Activated naive CD4-positive, alpha-beta T cell treated with anti-CD3 and anti-CD28 coated beads, Interleukin-2, amount 50 U/mL, for 16 hours (primary cell): ENCODE results near the gene RAD9A.

Experiments used
- DNase-seq: peaks from one replicate; pipeline ENCODE4 v3.0.0-alpha.2; 2020

The RAD9A gene

GRCh38 chr11:67357831-67358670, 33.7 kb upstream of the RAD9A start:
- no peak for DNase-seq

- no peak for DNase-seq
Measured at GRCh38 chr11:67364169-67364568, 27.6 kb upstream of the RAD9A start.

GRCh38 chr11:67364783-67365722, 26.7 kb upstream of the RAD9A start:
- no peak for DNase-seq

DNA sequence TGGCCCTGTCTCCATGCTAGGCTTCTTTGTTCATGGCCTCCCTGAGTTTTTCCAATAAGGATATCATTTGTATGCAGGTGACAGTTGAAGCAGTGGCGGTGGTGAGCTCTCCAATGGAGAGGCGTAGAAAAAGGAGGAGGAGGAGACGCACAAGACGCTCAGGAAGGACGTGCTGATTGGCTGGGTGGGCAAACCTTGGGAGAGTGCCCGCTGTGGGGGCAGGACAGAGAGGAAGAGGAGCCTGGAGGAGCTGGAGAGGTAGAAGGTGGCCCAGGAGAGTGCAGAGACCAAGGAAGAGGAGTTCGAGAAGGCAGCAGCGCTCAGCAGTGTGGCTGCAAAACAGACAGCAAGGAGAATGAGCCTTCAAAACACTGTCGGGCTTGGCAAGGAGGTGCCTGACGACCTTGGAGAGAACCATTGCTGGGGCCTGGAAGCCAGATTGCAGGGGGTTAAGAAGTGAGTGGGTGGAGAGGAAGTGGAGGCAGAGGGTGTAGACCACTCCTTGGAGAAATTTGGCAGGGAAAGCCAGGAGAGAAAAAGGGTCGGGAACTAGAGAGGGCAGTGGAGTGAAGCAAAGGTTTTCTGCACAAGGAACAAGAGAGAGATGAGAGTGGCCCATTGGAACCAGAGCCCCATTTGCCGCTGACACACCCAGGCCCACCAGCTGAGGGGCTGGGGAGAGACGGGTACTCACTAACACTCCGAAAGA, 25.9 kb upstream of the RAD9A start:
- DNase-seq: no peak

- DNase-seq: no peak
Measured at GRCh38 chr11:67366546-67366945, 25.2 kb upstream of the RAD9A start.

DNA sequence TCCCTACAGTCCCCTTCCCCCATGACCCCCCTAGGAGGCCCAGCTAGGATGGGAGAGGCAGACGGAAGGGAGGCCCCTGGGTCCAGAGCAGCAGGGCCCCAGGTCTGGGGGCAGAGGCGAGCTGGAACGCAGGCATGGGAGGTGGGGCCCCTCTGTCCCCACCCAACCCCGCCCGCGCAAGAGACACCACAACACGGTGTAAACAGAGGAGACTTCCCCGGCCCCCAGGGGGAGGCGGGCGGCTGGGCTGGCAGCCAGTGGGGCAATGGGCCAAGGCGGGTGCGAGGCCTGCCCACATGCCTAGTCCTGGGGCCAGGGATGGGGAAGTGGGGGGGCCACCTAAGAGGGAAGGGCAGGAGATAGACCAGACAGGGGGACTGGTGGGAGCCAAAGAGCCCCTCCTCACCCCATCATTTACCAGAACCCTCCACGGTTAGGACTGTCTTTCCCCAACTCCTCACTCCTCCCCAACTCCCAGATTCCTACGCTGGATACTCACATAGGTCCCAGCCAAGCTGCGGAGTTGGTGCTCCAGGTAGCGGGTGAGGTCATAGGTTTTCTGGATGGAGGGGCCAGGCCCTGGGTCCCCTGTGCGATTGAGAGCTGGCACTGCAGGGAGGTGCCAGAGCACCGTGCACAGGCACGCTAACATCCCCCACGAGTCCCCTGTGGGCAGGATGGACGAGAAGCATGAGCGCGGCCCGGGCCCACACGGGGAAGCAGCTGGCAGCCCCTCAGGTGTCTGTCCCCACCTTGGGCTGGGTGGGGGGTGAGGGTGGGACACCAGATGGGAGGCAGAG, 24.6 kb upstream of the RAD9A start:
- DNase-seq: no peak

DNA sequence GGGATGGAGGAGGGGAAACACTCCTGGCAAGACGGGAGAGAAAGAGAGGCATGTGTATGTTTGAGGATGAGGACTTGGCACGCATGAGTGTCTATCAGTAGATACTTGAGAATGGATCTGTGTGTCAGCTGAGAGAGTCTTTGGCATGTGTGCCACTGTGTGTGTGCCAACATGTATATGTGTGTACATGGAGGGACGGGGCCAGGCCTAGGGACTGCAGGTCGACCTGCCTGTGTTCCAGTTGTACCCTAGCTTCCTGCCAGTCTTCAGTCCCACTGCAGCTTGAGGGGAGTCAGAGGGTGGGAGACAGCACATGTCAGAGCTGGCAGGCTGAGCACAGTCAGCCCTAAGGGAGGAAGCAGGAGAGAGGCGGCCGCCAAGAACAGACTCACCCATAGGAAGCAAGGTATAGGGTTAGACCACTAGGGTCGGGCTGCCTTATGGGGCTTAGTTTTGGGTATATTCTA, 24.0 kb upstream of the RAD9A start:
- no peak for DNase-seq

DNA sequence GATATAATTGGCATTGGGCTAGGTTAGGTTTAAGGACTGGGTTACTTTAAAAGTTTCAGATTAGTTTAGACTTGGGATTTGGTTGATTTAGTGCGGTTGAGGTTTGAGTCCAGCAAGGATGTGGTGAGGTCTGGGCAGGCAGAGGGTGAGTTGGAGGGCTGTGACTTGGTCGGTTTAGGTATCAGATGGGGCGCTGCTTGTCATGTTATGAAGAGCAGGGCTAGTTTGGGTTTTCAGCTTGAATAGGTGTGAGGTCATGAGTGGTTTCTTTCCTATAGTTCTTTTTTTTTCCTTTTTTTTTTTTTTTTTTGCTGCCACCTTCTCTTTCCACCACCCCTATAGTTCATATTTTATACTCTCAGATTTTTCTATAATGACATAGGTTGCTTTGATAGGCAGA, 23.2 kb upstream of the RAD9A start:
- no peak for DNase-seq

DNA sequence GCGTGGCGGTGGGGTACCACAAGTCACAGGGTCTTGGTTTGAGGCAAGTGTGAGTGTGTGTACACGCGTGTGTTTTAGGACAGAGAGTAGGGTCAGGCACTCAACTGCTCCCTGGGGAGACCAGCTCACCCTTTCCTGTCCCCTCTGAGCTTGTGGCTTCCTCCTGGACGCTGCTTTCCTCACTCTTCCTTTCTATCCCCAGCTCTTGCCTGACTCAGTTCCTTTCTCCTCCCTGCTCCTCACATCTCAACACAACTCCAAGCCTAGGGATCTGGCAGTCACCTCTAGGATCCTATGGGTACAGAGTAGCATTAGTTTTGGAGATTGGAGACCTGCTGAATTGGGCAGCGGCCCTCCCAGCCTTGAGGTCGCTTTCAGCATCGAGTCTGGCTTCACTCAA, 22.5 kb upstream of the RAD9A start:
- no peak for DNase-seq

DNA sequence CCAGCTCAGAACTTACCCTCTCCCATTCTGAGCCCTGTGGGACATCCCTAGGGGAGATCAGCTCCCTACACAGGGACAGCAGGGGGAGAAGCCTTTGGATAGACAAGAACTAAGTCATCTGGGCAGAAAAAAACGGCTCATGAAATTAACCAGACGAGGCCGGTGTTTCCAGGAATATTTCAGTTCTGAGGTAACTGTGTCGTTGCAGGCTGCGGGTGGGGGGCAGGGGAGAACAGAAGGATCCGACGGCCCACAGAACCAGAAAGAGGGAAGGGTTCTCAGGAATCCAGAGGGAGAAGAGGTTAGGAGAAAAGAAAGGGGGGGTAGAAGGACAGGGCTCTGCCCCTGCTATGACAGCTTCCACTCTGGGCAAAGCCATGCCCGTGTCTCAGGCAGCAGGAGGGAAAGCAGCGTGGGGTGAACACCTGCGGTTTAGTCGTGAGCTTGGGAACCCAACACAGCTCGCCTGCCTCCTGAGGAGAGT, 21.9 kb upstream of the RAD9A start:
- no peak for DNase-seq

DNA sequence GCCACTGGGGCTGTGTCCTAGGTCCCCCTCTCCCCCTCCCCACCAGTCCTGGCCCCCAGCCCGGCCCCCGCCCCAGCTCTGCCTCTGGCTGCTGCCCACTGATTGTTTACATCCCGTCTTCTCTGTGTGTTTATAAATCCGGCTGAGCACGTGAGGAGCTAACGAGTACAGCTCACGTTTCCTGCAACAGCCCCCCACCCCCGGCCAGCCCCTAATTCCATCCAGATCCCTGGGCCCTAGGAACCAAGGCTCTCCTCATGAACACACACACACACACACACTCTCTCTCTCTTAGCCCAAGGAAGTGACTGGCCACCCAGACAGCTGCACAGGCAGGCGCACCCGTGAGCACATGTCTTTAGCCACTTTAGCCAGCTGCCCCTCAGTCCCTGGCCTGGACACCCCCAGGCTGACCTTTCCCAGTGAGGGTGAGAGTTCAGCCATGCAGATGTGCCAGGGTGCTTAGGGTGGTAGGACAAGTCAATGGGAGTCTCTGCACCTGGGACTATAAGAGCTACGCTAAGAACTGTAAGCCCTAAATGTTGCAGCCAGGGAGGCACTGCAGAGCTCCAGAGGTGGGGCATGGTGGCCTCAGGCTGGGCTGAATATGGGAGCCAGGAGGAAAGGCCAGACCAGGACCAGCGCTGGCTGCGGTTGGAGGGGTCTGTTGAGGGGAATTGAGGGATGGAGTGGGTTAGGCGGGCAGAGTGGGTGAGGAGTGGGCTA, 21.3 kb upstream of the RAD9A start:
- DNase-seq: no peak

- DNase-seq: no peak
Measured at GRCh38 chr11:67371189-67371910, 20.4 kb upstream of the RAD9A start.

DNA sequence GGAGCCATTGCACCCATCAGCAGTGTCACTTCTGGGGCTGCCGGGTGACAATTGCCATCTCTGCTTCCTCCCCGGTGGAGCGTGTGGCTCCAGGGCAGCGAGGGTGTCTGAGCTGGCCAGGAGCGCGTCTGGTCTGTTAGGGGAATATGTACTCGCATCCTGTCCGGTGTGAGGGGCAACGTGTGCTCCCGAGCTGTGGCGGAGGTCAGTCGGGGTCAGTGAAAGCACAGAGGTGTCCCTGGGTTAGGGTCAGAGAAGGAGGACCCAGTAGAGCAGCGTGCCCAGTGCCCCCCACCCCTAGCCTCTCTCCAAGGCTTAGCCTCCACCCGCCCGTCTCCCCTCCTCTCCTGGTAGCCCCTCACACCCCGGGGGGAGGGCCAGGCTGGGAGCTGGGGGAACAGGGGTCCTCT, 19.9 kb upstream of the RAD9A start:
- DNase-seq: no peak

GRCh38 chr11:67372321-67372992, 19.3 kb upstream of the RAD9A start:
- no peak for DNase-seq

DNA sequence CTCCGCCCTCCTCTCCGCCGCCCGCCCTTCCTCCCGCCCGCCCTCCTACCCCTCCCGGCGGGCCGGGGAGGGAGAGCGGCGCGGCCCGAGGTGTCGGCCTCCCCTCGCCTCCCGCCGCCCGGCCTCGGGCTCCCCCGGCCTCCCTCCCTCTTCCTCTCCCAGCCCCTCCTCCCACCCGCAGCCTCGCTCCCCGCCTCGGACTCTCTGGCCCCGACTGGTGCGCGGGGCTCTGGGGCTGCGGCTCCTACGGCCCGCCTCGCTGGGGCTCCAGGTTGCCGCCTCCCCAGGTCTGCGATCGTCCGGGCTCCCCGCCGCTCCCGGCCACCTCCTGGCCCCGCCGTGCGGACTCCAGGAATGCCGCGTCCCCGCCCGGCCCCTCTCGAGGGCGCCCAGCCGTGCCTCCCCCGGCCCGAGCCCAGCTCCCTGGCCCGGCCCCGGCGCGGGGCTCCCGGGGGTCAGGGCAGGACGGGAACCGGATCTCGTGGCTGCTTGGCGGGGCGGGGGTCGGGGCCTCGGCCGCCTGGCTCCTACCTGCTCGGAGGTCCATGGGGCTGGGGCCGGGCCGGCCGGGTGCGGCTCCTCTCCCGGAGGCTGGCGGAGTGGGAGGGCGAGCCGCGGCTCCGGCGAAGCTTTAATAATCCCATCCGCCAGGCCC, 18.7 kb upstream of the RAD9A start, which contains the start of gene CLCF1:
Gene CLCF1 (minus strand): TSS at position 606 of the 655 bp plus-strand sequence. CDS start 59 bp downstream, at position 547.
- no peak for DNase-seq

DNA sequence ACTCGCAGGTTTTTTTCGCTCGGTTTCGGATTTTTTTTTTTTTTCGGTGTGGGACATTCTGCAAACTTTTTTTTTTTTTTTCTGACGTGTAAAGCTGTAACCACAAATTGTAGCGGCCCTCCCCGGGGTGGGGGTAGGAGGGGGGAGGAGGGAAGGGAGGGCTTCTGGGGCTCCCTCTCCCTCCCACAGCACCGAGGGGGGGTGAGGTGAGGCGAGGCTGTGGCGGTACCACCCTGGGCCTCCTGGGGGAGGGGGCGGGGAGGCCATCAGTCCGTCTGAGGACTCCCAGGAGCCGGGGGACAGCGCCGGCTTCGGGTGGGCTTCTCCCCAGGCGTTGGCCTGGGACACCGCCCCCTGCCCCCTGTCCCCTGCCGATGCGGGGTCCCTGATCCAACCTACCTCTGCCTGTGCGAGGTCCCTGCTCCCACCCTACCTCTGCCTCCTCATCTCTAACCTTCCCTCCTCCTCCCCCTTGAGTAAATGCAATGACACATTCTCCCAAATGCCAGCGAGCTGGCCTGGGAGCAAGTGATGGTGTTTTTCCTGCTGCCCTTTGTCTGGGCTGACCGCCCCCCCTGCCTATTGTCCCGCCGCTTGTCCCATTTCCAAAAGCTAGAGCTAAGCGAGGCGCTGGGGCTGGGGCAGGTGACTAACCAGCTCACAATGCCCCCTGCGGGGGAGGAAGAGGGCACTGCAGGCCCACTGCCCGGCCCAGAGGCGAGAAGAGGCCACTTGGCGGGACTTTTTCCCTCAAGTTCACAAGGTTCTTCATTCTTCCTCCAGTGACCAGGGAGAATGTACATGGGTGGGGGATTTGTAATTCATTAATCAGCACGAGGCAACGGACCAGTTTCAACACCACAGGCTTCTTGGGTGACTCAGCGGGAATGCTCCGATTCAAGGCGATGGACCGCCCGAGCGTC, 17.9 kb upstream of the RAD9A start:
- peak; percentile 58 for DNase-seq

DNA sequence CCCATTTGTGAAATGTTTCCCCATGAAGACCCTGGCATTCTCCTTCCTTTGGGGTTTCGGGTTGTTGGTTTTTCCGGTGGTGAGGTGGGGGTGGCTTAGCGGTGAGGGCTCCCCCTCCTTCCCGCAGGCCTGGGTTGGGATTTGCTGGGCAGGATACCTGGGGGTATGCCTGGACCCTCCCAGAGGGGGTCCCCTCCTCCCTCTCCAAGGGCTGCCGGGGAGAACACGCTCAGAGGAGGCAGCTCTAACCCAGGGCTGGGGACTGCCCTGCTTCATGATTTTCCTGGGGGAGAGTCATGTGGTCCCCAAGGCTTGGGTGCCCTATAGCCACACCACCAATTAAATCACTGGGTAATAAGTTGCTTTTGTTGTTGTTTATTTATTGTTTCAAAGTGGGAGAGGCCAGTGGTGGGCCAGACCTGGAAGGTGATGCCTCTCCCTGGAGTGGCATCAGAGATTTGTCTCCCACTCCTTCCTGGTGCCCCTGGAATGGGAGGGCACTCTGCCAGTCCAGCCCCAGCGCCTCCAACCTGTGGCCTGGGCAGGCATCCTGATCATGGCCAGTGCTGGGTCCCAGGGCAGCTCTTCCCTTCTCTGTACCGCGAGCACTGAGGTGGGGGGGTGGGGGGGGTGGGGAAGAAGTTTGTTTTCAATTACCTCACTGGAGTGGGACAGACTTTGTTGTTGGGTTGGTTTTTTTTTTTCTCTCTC, 17.1 kb upstream of the RAD9A start:
- no peak for DNase-seq
